ENCODE measurements around the gene TRMT44. TPM values are rescaled to one million over a fixed set of nuclear protein-coding genes. Genes with fewer than 3 reads are reported as not detected.

TRMT44 gene
- total RNA-seq, 4 donors from 2014 or later: 39.0 to 61.0 (median 49.2) TPM

DNA sequence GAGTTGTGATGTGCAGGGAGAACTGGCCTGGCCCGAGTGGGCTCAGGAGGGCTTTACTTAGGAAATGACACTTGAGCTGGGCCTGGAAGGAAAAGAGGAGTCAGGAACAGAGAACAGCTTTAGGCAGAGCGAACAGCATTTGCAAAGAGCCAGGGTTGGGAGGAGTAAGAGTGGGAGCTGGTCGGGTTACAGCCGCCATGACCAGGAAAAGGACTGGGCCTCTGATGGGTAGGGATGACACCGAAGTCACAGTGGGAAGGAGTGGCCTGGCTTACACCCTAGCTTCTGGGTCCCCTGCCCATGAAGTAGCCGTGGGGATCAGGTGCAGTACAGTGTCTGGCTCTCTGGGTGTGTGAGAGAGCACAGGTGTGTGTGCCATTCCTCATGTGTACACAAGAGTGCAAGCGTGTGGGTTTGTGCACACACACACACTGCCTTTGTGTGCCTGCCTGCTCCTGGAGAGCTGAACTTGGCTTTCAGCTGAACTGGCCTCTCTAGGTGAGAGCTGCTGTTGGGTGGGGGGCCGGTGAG is 31.6 kb downstream of the TRMT44 start:
- WGBS, 2 donors: 81 to 83% methylated on average over 7 to 8 of the region's 8 CpGs
- TF ChIP-seq POLR2A (IDR thresholded peaks at IDR 0.05) (no peak), CTCF (IDR thresholded peaks at IDR 0.05) (no peak)
- intact Hi-C loops (cut with DNase I; ENCODE audit: low total_unique reads): loop anchor here (10.0 kb wide), 1 partner anchor 113 kb away; the partner anchor contains the start of gene GPR78
- no peak overlapping the region for H3K4me3 ChIP-seq (ENCODE audit: low read depth, poor library complexity, severe bottlenecking)
- no peak for DNase-seq (ENCODE audit: low spot score in 2 of 2)

GRCh38 chr4:8472689-8473197 is 32.2 kb downstream of the TRMT44 start:
- DNase-seq (ENCODE audit: low spot score in 2 of 2): no peak
- no peak overlapping the region for H3K4me3 ChIP-seq (ENCODE audit: low read depth, poor library complexity, severe bottlenecking)
- WGBS, 2 donors: 64 to 85% methylated on average over 7 of the region's 7 CpGs
- TF ChIP-seq POLR2A (IDR thresholded peaks at IDR 0.05): no peak
- TF ChIP-seq CTCF (IDR thresholded peaks at IDR 0.05): no peak
- intact Hi-C loops (cut with DNase I; ENCODE audit: low total_unique reads): loop anchor here (10.0 kb wide), 1 partner anchor 112 kb away; the partner anchor contains the start of gene GPR78

GRCh38 chr4:8473198-8473919 is 32.8 kb downstream of the TRMT44 start:
- DNase-seq (ENCODE audit: low spot score in 2 of 2): no peak
- WGBS, 2 donors: 80 to 84% methylated on average over 22 to 23 of the region's 23 CpGs
- TF ChIP-seq CTCF (IDR thresholded peaks at IDR 0.05) (no peak), POLR2A (IDR thresholded peaks at IDR 0.05) (no peak)
- no peak overlapping the region for H3K4me3 ChIP-seq (ENCODE audit: low read depth, poor library complexity, severe bottlenecking)
- intact Hi-C loops (cut with DNase I; ENCODE audit: low total_unique reads): loop anchor here (10.0 kb wide), 1 partner anchor 111 kb away; the partner anchor contains the start of gene GPR78

DNA sequence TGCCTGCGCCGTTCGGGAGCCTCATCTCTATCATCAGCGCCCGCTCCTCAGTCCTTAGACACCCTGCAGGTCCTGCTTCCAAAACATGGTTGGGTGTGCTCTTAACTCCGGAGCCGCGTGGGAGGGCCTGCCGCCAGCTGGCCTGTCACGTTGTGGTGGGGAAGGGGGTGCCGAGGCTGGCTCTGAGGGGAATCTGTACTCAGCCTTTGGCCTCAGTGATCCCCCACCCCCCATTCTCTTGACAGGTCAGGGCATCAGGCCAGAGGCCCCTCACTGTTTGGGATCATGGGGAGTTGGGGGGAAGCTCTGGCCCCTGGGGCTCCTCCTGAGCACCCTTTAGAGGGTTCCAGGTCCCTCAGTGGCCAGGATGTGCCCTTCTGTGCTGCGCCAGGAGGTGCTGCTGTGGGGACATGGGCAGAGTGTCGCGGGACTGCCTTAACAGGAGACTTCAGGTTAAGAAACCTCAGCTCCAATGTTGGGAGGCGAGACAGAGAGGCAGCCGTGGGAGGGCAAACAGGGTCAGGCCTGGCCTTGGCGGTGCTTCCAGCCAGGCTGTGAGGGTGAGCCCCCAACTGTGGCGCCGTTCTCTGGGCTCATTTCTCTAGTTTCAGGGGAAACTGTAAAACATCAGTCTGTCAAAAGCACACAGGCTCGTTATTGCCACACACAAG is 33.5 kb downstream of the TRMT44 start:
- TF ChIP-seq CTCF (IDR thresholded peaks at IDR 0.05) (no peak), POLR2A (IDR thresholded peaks at IDR 0.05) (no peak)
- H3K4me3 ChIP-seq (ENCODE audit: low read depth, poor library complexity, severe bottlenecking): no peak overlapping the region
- intact Hi-C loops (cut with DNase I; ENCODE audit: low total_unique reads): loop anchor here (10.0 kb wide), 1 partner anchor 111 kb away; the partner anchor contains the start of gene GPR78
- 77 to 86% methylated on average over 17 to 20 of the region's 20 CpGs for WGBS, 2 donors
- no peak for DNase-seq (ENCODE audit: low spot score in 2 of 2)

DNA sequence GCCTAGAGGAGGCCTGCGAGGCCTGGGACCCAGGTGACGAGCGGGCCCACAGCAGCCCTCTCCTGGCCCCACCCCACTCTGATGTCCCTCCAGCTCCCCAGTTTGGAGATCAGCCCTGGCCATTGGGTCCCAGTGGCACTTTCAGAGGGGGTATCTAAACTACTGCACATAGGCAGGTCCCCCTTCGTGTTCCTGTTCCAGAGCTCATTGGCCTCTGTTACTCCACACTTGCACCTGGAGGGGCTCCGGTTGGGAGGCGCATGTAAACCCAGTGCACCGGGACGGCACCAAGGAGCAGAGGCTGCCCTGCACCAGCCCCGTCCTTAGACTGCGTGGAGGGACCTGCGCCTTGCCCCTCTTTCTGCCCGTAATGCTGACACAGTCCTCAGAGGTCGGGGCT is 34.3 kb downstream of the TRMT44 start:
- 95 to 97% methylated on average over 10 to 13 of the region's 13 CpGs for WGBS, 2 donors
- DNase-seq (ENCODE audit: low spot score in 2 of 2): no peak
- TF ChIP-seq POLR2A (IDR thresholded peaks at IDR 0.05) (no peak), CTCF (IDR thresholded peaks at IDR 0.05) (no peak)
- H3K4me3 ChIP-seq (ENCODE audit: low read depth, poor library complexity, severe bottlenecking): no peak overlapping the region
- intact Hi-C loops (cut with DNase I; ENCODE audit: low total_unique reads): loop anchor here (10.0 kb wide), 1 partner anchor 110 kb away; the partner anchor contains the start of gene GPR78
